HUES6 (cell line): Measurements from ENCODE around the gene NDE1.
A peak's percentile ranks its signal among the peaks of the same experiment; 100 is the strongest.

Source experiments
- H3K27ac ChIP-seq: 2 replicates; pipeline ENCODE4 v1.7.0; 2013; ENCODE audit warnings: low read depth, mild to moderate bottlenecking, low read length, inconsistent platforms
- H3K27me3 ChIP-seq: 2 replicates; pipeline ENCODE4 v1.6.1; 2013; ENCODE audit warnings: low read length; ENCODE audit not compliant: control insufficient read depth, insufficient read depth
- H3K36me3 ChIP-seq: 2 replicates; pipeline ENCODE4 v1.6.1; 2013; ENCODE audit warnings: low read length; ENCODE audit not compliant: control insufficient read depth, insufficient read depth
- H3K4me1 ChIP-seq: 2 replicates; pipeline ENCODE4 v1.6.1; 2013; ENCODE audit warnings: low read length; ENCODE audit not compliant: control insufficient read depth, insufficient read depth
- H3K4me3 ChIP-seq: 2 replicates; pipeline ENCODE4 v1.5.1; 2013; ENCODE audit warnings: low read depth, low read length
- H3K9ac ChIP-seq: one replicate; pipeline ENCODE4 v1.6.1; 2013; ENCODE audit warnings: mild to moderate bottlenecking, low read length
- H3K9me3 ChIP-seq: 2 replicates; pipeline ENCODE4 v1.6.1; 2013; ENCODE audit warnings: low read depth, low read length; ENCODE audit not compliant: control insufficient read depth, insufficient read depth

NDE1 gene

GRCh38 chr16:15631730-15632409, 18.2 kb upstream of the NDE1 start:
- H3K36me3 ChIP-seq, result peaks cover 74% of the 10 kb centered on the region

DNA sequence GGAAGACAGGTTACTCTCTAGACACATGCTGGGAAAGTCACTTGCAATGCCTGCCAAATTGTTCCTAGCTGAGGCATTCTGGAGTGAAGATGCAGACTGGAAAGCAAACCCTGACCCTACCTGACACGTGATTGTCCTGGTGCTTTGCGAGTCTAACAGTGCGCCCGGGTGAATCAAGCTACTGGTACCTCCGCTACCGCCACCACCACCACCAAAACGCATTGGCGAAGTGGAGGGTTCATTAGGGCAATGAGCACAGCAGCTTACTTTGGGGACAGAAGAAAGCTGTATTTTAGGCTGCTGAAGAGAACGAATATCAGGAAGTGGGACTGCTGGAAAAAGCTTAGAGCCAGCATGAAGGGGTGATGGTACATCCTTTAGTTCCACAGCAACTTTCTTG, 14.1 kb upstream of the NDE1 start:
- peaks cover 77% of the 10 kb centered on the region for H3K36me3 ChIP-seq
- no peaks in the 10 kb centered on the region for H3K4me1 ChIP-seq
- no peaks in the 10 kb centered on the region for H3K9me3 ChIP-seq
- H3K9ac ChIP-seq, result no peak overlapping the region
- H3K4me3 ChIP-seq, result no peak overlapping the region
- no peak overlapping the region for H3K27ac ChIP-seq
- H3K27me3 ChIP-seq, result no peaks in the 10 kb centered on the region

More at GRCh38 chr16:15631730-15632409, 18.2 kb upstream of the NDE1 start:
- Histone ChIP-seq H3K27me3 (no peaks in the 10 kb centered on the region), H3K4me3 (no peak overlapping the region), H3K9me3 (no peaks in the 10 kb centered on the region), H3K4me1 (no peaks in the 10 kb centered on the region), H3K9ac (no peak overlapping the region), H3K27ac (no peak overlapping the region)

GRCh38 chr16:15636392-15636873, 13.6 kb upstream of the NDE1 start:
- no peaks in the 10 kb centered on the region for H3K27me3 ChIP-seq
- H3K9me3 ChIP-seq, result no peaks in the 10 kb centered on the region
- H3K9ac ChIP-seq, result no peak overlapping the region
- no peak overlapping the region for H3K4me3 ChIP-seq
- no peaks in the 10 kb centered on the region for H3K4me1 ChIP-seq
- peaks cover 74% of the 10 kb centered on the region for H3K36me3 ChIP-seq
- H3K27ac ChIP-seq, result no peak overlapping the region

GRCh38 chr16:15639061-15639568, 10.9 kb upstream of the NDE1 start:
- Histone ChIP-seq H3K4me3 (no peak overlapping the region), H3K9ac (no peak overlapping the region), H3K27ac (no peak overlapping the region), H3K9me3 (no peaks in the 10 kb centered on the region), H3K4me1 (peaks cover 6% of the 10 kb centered on the region; the same call in 1 of the 2 replicates), H3K27me3 (no peaks in the 10 kb centered on the region), H3K36me3 (peaks cover 47% of the 10 kb centered on the region)

- Histone ChIP-seq H3K4me3 (no peak overlapping the region), H3K9me3 (no peaks in the 10 kb centered on the region), H3K36me3 (peaks cover 30% of the 10 kb centered on the region), H3K27ac (no peak overlapping the region), H3K4me1 (peaks cover 8% of the 10 kb centered on the region; the same call in 1 of the 2 replicates), H3K9ac (no peak overlapping the region), H3K27me3 (no peaks in the 10 kb centered on the region)
Observed at GRCh38 chr16:15640966-15641365, 9.1 kb upstream of the NDE1 start.

DNA sequence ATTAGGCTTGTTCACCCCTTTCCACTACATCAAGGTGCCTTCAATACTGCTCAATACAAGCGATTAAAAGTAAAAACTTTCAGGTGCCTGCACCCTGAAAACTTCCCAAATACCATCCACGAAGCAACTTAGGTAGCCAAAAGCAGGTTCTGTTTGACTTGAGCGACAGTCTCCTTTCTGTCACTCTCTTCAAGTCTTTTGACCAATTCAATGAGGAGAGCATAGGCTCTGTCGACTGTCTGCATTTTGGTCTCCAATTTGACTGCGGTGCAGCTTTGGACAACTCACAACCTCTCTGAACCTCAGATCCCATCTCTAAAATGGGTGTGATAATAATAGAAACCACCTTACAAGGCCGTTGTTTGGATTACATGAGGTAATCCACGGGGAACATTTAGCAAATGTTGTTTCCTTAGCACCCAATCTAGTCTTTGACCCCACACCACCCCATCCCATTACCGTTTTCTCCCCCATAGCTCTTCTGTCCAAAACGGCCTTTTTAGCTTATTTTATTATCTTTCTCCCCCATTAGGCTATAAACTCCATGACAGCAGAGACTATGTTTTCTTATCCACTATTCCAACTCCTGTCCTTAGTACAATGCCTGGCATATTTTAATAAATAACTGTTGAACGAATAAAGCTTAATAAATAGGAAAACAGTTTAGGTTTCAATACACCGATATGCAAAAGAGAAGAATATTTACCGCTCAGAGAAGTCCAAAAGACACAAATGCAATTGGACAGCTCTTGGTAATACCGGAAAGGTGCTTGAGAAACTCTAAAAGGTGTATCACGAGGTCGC, 8.1 kb upstream of the NDE1 start:
- Histone ChIP-seq H3K27ac (no peak overlapping the region), H3K36me3 (peaks cover 20% of the 10 kb centered on the region), H3K9me3 (no peaks in the 10 kb centered on the region), H3K4me1 (peaks cover 8% of the 10 kb centered on the region; the same call in 1 of the 2 replicates), H3K9ac (peak overlapping the region; percentile 76), H3K27me3 (no peaks in the 10 kb centered on the region), H3K4me3 (peak overlapping the region; percentile 83)

GRCh38 chr16:15642557-15643047, 7.4 kb upstream of the NDE1 start:
- peak overlapping the region; percentile 83 for H3K4me3 ChIP-seq
- H3K27ac ChIP-seq, result peak overlapping the region; percentile 26; the same call in 1 of the 2 replicates
- H3K4me1 ChIP-seq, result peaks cover 8% of the 10 kb centered on the region; the same call in 1 of the 2 replicates
- peak overlapping the region; percentile 76 for H3K9ac ChIP-seq
- H3K27me3 ChIP-seq, result no peaks in the 10 kb centered on the region
- no peaks in the 10 kb centered on the region for H3K9me3 ChIP-seq
- peaks cover 13% of the 10 kb centered on the region for H3K36me3 ChIP-seq

DNA sequence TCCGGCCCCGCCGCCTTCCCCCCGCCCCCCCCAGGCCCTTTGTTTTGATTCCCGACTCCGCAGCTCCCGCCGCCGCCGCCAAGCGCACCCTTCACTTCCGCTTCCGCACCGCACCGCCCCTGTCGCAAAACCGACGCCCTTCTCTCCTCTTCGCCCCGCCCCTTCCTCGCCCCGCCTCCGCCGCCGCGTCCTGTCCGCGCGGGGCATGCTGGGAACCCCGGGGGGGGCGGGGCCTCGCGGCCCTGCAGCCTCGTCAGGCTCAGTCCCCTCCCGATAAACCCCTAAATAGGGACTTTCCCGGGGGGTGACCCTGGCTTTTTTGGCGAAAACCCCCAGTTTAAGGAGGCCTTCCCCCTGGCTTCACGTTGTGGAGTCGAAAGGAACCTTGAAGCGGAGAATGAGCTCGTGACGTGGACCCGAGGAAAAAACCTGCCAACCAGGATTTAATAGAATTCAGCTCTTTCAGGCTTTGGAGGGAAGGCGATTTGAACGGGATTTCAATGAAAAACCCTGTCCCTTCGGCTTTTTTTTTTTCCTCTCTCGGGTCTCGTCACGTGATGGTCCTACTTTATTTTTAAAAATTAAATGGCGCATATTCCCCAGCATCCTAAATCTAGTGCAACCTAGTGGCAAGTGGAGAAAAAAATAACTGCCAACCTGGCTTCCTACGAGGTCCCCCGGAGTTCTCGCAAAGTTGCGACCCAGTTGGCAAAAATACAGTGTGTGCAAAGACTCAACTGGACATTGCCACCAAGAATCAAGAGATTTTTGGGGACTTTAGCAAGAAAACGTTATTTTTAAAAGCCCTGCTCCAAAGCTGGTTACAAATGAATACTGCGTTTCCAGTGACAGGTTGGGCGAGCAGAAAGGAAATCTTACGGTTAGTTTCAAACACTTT, 6.7 kb upstream of the NDE1 start, which contains the start of gene MARF1:
TSS of gene MARF1 (minus strand) at position 107 of the 898 bp plus-strand sequence. CDS start 3,921 bp downstream, outside the sequence.
- peak within 1 kb of the TSS; percentile 83 for H3K4me3 ChIP-seq
- H3K27me3 ChIP-seq, result no peaks in the 10 kb centered on the region
- H3K9ac ChIP-seq, result peak within 1 kb of the TSS; percentile 97
- H3K4me1 ChIP-seq, result peaks cover 8% of the 10 kb centered on the region; the same call in 1 of the 2 replicates
- no peaks in the 10 kb centered on the region for H3K9me3 ChIP-seq
- H3K36me3 ChIP-seq, result peaks cover 9% of the 10 kb centered on the region
- peak within 1 kb of the TSS; percentile 86 for H3K27ac ChIP-seq

DNA sequence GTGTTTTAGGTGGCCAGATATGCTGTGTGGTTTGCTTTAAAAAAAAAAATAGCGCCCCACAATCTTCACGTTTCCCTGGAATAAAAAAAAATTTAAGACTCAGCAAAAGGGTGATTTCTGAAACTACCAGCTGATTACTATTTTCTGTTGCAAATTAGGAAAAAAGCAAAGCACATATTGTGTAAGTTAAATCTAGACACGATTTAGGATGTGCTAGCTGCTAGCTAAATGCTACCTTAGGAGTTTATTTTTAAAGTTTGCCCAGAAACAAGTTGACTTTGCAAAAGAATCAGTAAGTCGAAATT, 6.1 kb upstream of the NDE1 start:
- Histone ChIP-seq H3K4me3 (peak overlapping the region; percentile 83), H3K27me3 (no peaks in the 10 kb centered on the region), H3K4me1 (peaks cover 8% of the 10 kb centered on the region; the same call in 1 of the 2 replicates), H3K9ac (peak overlapping the region; percentile 97), H3K36me3 (peaks cover 4% of the 10 kb centered on the region), H3K9me3 (no peaks in the 10 kb centered on the region), H3K27ac (peak overlapping the region; percentile 86; the same call in 1 of the 2 replicates)

GRCh38 chr16:15644267-15644961, 5.6 kb upstream of the NDE1 start:
- peaks cover 8% of the 10 kb centered on the region; the same call in 1 of the 2 replicates for H3K4me1 ChIP-seq
- peak overlapping the region; percentile 83; the same call in 1 of the 2 replicates for H3K4me3 ChIP-seq
- H3K27ac ChIP-seq, result no peak overlapping the region; the same call in 1 of the 2 replicates
- no peak overlapping the region for H3K9ac ChIP-seq
- no peaks in the 10 kb centered on the region for H3K9me3 ChIP-seq
- H3K36me3 ChIP-seq, result no peaks in the 10 kb centered on the region; the same call in 1 of the 2 replicates
- no peaks in the 10 kb centered on the region for H3K27me3 ChIP-seq
